Renal pelvis (tissue), 4 donors: Measurements from ENCODE around the gene SERPINA1. TPM values are rescaled to one million over a fixed set of nuclear protein-coding genes. Genes with fewer than 3 reads are reported as not detected.

Experiments used
- DNase-seq: peaks from one replicate; pipeline ENCODE4 v3.0.0-alpha.2; 2013
- polyA plus RNA-seq, 3 donors: library from polyadenylated mRNA; unstranded; fragments of 120-200 nt; gene quantifications; one replicate each; pipeline ENCODE4 v1.2.1, GENCODE V29; 2013; ENCODE audit not compliant: insufficient read length in 3 of 3

SERPINA1 gene
- polyA plus RNA-seq, 3 donors = 72.2 to 105 (median 81.3) TPM

DNA sequence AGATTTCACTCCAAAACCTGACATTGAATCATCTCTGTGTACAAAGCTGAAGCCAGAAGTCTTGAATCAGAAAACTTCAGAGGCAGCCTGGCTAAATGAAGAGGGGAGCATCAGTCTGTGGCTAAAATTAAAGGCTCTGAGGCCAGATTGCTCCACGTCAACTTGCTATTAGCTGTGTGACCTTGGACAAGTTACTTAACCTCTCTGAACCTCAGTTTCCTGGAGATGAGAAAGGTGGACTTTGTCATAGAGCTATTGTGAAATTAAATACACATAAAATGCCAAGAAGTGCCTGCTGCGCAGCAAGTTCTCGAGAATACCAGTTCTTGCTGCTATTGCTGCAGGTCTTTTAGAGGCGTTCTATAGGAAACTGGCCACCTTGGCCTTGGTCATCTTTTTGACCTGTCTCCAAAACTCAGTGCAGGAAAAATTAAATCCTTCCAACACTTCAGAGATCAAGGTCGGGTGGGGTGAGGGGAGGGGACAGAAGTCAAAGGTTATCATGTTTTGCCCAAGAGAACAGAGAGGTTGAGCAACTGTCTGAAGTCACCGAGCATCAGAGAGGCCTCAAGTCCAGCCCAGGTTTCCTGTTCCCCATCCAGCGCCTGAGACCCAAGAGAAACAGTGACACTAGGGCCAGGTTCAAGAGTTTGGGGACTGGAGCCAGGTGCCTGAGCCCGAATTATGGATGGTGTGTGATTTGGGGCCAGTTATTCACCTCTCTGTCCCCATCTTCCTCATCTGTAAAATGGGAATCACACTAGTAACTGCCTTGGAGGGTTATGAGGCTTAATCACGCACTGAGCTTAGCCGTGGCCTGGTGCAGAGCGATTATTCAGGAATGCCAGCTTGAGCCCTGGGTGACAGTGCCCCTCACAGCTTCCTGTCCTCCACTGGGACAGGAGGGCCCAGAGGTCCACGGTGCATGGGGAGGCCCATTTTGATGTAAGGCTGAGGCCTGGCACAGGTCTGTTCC is 1.1 kb downstream of the SERPINA1 start:
- no peak for DNase-seq

DNA sequence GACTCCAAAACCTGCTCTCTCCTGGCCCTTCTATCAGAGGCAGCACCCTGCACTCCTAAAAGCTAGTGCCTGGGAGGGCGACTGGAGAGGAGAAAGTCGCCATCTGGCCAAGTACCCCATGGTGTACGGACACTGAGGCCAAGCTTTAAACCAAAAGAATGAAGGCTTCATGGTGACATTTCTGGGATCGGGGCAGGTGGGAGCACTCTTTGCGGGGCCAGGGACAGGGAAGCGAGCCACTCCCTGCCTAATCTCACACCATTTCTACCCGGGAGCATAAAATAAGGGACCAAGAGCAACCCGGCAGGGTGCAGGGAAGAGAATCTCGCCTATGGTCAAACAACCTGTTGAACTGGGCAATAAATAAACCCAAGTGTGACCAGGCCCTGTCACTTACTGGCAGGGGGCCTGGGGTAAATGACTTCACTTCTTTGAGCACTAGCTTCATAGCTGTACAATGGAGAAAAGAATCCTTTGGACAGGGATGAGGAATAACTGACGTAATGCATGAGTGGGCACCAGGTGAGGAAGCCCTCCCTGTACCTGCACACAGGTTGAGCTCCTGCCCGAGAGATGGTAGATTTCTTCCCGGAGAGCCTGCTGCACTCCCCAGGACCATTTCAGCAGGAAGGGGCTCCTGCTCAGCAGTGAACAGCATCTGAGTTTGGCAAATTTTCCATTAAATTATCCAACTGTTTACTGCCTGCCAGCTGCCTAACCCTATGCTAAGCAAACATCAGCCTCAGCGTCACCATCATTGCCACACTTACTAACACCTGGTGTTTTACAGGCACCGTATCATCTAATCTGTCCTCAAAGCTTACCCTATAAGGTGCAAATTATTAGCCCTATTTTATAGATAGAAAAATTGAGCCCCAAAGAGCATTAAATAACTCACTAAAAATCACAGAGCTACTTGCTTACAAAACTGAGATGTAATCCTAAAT is 2.0 kb downstream of the SERPINA1 start:
- no peak for DNase-seq

- no peak for DNase-seq
These were observed 2.8 kb downstream of the SERPINA1 start for GRCh38 chr14:94385553-94386057.

- no peak for DNase-seq
These were observed 4.1 kb downstream of the SERPINA1 start for GRCh38 chr14:94384342-94384741.

- no peak for DNase-seq
These were observed 4.6 kb downstream of the SERPINA1 start for GRCh38 chr14:94383777-94384176.

GRCh38 chr14:94382716-94383596 is 5.4 kb downstream of the SERPINA1 start:
- DNase-seq = no peak

GRCh38 chr14:94382099-94382715 is 6.2 kb downstream of the SERPINA1 start:
- DNase-seq = no peak

DNA sequence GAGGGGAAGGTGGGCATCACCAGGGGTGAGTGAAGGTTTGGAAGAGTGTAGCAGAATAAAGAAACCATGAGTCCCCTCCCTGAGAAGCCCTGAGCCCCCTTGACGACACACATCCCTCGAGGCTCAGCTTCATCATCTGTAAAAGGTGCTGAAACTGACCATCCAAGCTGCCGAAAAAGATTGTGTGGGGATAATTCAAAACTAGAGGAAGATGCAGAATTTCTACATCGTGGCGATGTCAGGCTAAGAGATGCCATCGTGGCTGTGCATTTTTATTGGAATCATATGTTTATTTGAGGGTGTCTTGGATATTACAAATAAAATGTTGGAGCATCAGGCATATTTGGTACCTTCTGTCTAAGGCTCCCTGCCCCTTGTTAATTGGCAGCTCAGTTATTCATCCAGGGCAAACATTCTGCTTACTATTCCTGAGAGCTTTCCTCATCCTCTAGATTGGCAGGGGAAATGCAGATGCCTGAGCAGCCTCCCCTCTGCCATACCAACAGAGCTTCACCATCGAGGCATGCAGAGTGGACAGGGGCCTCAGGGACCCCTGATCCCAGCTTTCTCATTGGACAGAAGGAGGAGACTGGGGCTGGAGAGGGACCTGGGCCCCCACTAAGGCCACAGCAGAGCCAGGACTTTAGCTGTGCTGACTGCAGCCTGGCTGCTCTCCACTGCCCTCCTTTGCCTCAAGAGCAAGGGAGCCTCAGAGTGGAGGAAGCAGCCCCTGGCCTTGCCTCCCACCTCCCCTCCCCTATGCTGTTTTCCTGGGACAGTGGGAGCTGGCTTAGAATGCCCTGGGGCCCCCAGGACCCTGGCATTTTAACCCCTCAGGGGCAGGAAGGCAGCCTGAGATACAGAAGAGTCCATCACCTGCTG is 7.0 kb downstream of the SERPINA1 start:
- DNase-seq = no peak

GRCh38 chr14:94380225-94381148 is 7.9 kb downstream of the SERPINA1 start:
- no peak for DNase-seq

GRCh38 chr14:94379291-94380224 is 8.8 kb downstream of the SERPINA1 start:
- no peak for DNase-seq

DNA sequence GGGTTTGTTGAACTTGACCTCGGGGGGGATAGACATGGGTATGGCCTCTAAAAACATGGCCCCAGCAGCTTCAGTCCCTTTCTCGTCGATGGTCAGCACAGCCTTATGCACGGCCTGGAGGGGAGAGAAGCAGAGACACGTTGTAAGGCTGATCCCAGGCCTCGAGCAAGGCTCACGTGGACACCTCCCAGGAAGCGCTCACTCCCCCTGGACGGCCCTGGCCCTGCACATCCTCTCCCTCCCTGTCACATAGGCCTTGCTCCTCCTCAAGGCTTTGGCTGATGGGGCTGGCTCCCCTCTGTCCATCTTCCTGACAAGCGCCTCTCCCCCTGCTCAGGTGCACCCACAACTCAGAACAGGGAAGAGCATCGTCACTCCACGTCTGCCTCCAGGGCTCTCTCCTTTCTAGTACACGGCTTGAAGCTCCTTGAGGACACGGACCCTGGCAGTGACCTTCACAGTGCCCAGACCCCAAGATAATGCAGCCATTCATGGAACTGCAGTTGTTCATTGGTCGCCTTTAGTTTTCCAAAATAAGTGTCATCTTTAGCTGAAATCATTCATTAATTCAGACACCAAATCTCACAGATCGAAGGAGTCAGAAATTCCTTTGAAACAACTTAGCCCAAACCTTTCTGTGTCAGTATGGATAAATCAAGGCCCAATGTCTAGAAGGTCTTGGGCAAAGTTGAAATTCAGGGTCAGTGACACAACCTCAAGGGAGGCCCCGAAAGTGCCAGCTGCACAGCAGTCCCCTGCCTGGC is 9.7 kb downstream of the SERPINA1 start:
- DNase-seq = no peak

- DNase-seq = no peak
These were observed 10.4 kb downstream of the SERPINA1 start for GRCh38 chr14:94377866-94378470.

- DNase-seq = no peak
These were observed 11.2 kb downstream of the SERPINA1 start for GRCh38 chr14:94376976-94377865.

DNA sequence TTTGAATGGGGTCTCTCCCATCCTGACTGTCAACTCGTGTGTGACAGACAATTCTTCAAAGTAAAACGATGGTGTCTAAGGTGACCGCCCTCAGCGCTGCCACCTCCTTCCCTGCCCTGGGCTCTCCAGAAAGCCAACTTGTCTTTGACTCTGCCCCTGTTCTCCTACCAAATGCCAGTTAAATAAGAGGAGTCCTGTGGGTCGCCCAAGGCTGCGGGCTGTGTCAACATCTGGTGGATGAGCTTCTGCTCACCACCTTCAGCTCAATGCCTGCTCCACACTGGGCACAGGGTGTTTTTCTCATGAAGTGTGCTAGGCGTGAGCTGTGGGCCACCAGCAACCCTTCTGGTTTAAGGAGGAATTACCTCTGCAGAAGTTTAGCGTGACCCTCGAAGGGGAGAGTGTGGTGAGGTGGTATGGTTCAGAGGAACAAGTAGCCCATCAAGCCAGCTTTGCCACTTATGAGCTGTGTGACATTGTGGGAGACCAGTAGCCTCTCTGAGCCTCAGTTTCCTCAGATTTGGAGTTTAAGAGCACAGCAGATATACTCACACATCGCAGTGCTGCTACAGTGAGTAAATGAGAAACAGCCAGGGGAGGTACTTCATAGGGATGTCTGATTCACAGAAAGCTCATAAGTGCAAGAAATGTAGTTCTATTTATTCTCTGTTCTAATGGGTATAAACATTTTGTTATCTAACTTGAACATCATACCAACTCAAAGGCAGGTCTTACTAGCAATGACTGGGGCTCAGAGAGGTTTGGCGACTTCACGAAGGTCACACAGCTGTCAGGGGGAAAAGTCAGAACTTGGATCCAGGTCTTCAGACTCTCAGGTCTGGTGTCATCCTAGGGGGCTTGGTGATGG is 12.1 kb downstream of the SERPINA1 start:
- no peak for DNase-seq
